ELR (cell line): ENCODE measurements around the gene ASTE1.
"Not testable (repeated sequence)": the region's sequence is repeated elsewhere in the genome, so short reads cannot be mapped to it uniquely, and the experiment has no call there.

Experiments used
- DNase-seq: peaks from one replicate; pipeline ENCODE4 v3.0.0-alpha.2; 2015; ENCODE audit warnings: low read depth

ASTE1 gene

GRCh38 chr3:131009698-131010097, 16.9 kb downstream of the ASTE1 start:
- DNase-seq: no peak

GRCh38 chr3:131008326-131008725, 18.3 kb downstream of the ASTE1 start:
- DNase-seq: no peak

GRCh38 chr3:131007782-131008181, 18.8 kb downstream of the ASTE1 start:
- no peak for DNase-seq

- no peak for DNase-seq
Measured at GRCh38 chr3:131007256-131007655, 19.4 kb downstream of the ASTE1 start.

- no peak for DNase-seq
Measured at GRCh38 chr3:131004603-131005002, 22.0 kb downstream of the ASTE1 start.

GRCh38 chr3:131001071-131001470, 25.6 kb downstream of the ASTE1 start:
- DNase-seq: no peak

GRCh38 chr3:130997289-130997688, 29.3 kb downstream of the ASTE1 start:
- no peak for DNase-seq

GRCh38 chr3:130992344-130992743, 34.3 kb downstream of the ASTE1 start:
- DNase-seq: no peak

GRCh38 chr3:130991126-130991525, 35.5 kb downstream of the ASTE1 start:
- no peak for DNase-seq

GRCh38 chr3:130990282-130990681, 36.3 kb downstream of the ASTE1 start:
- DNase-seq: no peak

- no peak for DNase-seq
Measured at GRCh38 chr3:130981469-130981868, 45.2 kb downstream of the ASTE1 start.

GRCh38 chr3:130979117-130979516, 47.5 kb downstream of the ASTE1 start:
- DNase-seq: no peak

- DNase-seq: no peak
Measured at GRCh38 chr3:130976706-130977105, 49.9 kb downstream of the ASTE1 start.

- no peak for DNase-seq
Measured at GRCh38 chr3:130975251-130975650, 51.4 kb downstream of the ASTE1 start.

- no peak for DNase-seq
Measured at GRCh38 chr3:130974201-130974600, 52.4 kb downstream of the ASTE1 start.

GRCh38 chr3:130973406-130973805, 53.2 kb downstream of the ASTE1 start:
- DNase-seq: no peak

GRCh38 chr3:130972592-130972991, 54.0 kb downstream of the ASTE1 start:
- DNase-seq: not testable (repeated sequence)

- peak; percentile 21 for DNase-seq
Measured at GRCh38 chr3:130971208-130971607, 55.4 kb downstream of the ASTE1 start.

GRCh38 chr3:130969621-130970020, 57.0 kb downstream of the ASTE1 start:
- no peak for DNase-seq

GRCh38 chr3:130968221-130968620, 58.4 kb downstream of the ASTE1 start:
- peak; percentile 47 for DNase-seq

GRCh38 chr3:130967281-130967680, 59.3 kb downstream of the ASTE1 start:
- no peak for DNase-seq

- peak; percentile 97 for DNase-seq
Measured at GRCh38 chr3:130963878-130964277, 62.7 kb downstream of the ASTE1 start.
